GM18870 (cell line): ENCODE data around the gene OSBPL3.
A peak's percentile ranks its signal among the peaks of the same experiment; 100 is the strongest.

Experiments used
- ATAC-seq: cut with Tn5 transposase; IDR thresholded peaks from one replicate; pipeline ENCODE4 v1.9.1; 2021; ENCODE audit warnings: moderate library complexity; ENCODE audit not compliant: unreplicated experiment

Gene OSBPL3

GRCh38 chr7:24871770-24872169 lies 108.2 kb downstream of the OSBPL3 start:
- no peak for ATAC-seq

GRCh38 chr7:24870766-24871165 lies 109.2 kb downstream of the OSBPL3 start:
- ATAC-seq = no peak

- no peak for ATAC-seq
Measured at GRCh38 chr7:24869572-24869971, 110.4 kb downstream of the OSBPL3 start.

DNA sequence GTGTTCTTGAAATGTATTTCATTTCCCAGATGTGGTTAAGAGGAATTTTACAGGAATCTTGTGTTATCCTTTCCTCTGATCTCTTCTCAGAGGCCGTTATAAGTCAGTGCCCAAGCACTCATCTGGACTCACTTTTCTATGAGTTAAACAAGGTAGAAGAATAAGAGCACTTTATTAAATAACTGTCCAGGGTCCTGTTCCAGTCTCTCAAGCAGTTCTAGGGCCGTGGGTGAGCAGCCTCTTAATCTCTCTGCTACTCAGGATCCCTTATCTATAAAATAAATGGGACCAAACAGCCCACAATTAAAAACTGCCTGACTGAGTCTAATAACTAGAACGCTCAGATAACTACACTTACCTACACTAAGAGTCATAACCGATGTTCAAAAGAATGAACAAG lies 111.2 kb downstream of the OSBPL3 start:
- ATAC-seq = no peak

DNA sequence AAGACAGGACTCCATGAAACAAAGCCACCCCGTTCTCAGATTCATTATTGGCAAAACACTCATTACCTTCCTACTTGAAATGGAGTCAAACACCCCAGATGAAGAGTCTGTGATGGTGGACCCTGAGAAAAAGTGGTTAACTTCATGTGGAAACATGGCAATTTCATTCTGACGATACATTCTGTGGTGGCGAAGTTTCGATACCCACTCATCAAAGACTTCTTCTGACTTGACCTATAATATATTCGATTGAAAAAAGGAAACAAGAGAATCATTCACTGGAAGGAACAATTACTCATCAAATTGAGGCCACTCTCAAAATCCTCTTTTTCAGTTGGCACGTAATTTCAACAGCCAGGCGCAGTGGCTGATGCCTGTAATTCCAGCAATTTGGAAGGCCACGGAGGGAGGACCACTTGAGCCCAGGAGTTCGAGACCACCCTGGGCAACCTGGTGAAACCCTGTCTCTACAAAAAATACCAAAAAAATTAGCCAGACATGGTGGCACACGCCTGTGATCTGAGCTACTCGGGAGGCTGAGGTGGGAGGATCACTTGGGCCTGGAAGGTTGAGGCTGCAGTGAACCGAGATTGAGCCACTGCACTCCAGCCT lies 113.9 kb downstream of the OSBPL3 start:
- no peak for ATAC-seq

DNA sequence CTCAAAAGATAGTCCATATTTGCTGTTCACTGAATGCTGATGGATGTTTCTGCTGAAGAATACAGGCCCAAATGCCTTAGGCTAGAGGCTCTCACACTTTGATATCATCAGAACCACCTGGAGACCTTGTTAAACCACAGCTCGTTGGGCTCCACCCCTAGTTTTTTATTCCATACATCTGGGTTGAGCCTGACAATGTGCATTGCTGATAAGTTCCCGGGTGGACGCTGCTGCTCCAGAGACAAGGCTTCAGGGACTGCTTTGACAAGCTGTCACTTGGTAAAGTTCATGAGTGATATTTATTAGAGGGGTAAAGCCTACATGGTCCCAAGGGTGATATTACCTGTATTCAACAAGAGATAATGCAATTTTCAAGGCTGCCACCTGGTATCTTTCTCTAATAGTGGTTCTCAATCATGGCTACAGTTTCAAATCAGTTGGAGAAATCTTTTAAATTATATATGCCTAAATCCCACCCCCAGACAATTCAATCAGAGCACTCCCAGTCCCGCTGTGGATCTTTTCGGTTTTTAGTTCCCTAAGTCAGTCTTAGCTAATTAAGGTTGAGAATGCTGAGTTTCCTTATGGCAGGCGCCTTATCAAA lies 115.7 kb downstream of the OSBPL3 start:
- ATAC-seq = no peak

DNA sequence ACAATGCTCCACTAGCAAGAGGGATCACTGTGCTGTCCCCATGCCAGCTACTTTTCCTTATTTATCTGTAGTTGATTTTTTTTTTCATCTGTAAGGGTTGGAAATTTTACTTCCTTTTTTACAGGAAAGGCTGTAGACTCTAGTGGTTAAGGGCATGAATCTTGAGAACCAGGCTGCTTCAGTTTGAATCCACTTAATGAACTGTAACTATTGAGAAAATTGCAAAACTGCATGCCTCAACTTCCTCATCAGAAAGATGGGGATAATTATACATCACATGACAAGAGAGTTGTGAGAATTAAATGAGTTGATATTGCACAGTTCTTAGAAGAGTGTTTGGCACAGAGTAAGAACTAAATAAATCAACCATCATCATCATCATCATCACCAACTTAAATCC lies 116.4 kb downstream of the OSBPL3 start:
- no peak for ATAC-seq

GRCh38 chr7:24862461-24862860 lies 117.5 kb downstream of the OSBPL3 start:
- ATAC-seq = no peak

DNA sequence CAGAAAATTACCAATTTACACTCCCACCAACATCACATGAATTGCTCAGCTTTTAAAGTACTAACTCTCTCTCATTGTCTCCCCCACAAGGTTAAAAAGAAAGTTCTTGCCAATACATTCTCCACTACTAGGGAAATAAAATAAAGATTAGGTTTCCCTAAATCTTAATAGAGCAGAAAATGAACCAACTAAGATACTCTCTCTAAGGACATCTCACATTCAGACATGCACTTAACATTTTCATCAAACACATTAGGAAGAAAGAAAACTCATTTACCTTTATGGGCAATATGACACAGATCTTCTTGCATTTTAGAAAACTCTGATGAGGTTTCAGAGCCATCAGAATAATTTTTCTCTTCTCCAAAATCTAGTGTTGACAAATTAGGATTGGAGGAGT lies 118.6 kb downstream of the OSBPL3 start:
- ATAC-seq = no peak

GRCh38 chr7:24860611-24861010 lies 119.4 kb downstream of the OSBPL3 start:
- ATAC-seq = no peak

DNA sequence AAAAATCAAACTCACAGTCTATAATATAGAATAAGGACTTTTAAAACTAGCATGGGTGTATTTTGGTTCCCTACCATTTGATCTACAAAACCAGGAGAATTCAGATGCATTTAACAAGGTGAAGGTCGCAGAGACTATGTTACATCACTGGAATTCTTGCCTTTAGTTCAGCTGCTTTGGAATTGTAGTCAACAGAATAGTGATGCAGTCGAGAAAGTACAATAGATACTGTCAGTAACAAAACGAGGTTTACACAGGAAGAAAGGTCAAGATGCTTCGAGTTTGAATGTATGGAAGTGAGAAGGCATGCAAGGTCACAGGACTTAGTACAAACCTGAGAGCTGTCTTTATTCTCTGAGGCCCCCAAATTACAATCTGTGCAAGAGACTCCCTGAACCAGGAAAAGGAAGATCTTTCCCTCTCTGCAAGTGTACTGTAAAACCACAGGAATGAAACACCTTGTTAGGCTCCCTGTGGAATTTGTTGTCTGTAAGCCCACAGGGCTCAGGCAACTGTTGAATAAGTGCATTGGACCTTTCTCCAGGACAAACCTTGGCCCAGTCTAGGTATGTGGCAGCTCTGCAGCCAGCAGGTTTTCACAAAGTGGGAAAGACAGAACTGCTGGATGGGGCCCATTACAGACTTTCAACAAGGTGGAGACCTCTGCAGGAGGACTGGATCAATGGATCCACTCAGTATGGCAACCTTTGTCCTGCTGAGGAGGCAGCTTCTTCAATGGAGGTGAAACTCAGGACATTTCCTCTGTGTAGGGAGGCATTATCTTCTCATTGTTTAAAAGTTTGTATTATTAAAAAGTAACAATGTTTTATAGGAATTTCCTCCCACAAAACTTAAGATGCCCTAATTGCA lies 121.6 kb downstream of the OSBPL3 start:
- ATAC-seq = no peak

DNA sequence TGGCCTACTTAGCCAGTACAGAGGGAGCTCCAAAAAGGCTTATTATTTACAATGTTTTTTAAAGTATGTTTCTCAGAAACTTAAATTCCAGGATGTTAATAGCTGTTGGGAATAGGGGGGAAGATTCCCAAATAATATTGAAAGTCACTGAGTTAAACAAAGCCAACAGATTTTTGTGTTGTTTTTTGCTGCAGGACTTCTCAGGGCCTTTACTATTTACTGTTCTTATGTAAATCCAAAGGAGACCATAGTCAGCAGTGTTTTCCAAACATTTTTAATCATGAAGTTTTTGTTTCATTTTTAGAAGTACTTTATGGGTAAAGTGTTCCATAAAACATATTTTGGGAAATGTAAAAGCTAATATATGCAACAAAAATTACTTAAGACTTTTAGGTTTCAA lies 122.4 kb downstream of the OSBPL3 start:
- ATAC-seq = no peak

- ATAC-seq = no peak
Measured at GRCh38 chr7:24854866-24855265, 125.1 kb downstream of the OSBPL3 start.

GRCh38 chr7:24851786-24852185 lies 128.2 kb downstream of the OSBPL3 start:
- no peak for ATAC-seq

DNA sequence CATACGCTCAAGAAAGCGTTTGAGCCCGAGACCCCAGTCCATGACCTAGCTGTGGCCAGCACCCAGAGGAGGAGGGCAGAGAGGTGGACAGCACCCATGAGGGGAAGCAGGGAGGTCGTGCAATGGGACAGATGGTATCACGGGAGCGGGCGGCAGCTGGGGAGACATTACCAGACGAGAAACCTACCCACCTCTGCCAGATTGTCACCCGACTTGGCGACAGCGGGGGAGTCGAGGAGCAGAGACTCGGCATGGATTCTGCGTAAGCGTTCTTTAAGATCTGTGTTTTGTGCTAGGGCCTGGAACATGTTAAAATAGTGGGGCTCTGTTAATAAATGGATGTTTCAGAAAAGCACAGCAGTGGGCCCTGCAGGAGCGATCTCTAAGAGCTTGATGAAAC lies 131.1 kb downstream of the OSBPL3 start:
- ATAC-seq = no peak

DNA sequence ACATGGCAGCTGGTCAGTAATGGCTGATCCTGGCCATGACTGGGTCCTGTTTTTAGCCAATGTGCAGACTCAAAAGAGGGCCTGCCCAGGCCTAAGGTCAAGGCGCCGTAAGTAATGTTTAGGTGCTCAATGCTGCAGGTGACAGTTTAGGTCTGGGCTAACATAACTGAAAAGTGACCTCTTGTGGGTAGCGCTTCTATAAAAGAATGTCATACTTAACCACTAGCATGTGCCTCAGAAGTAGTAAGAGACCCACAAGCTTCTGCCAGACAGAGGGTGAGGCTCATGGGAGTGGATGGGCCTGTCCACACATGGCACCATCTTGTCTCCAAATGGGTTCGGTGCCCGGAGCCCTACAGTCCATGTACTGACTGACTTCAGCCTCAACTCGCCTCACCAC lies 132.2 kb downstream of the OSBPL3 start:
- no peak for ATAC-seq

DNA sequence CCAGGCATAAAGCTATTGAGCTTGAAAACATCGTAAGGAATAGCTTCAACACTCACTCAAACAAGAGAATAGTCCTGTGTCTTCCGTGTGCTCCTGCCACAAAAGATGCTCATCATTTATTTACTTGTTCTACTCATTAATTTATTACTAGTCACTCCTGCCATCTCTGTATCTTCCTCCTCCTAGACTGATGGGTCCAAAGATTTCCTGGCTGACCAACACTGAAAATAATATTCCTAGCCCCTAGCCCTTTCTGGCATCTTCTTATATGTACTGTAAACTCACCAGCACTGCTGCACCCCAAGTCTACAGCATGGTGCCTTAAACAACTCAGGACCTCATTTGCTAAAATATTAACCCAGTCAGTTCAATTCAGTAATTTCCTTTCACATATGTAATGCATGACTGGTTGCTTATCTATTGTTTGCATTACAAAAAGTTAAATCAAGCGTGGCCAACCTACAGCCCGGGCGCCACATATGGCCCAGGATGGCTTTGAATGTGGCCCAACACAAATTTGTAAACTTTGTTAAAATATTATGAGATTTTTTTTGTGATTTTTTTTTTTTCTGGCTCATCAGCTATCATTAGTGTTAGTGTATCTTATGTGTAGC lies 136.1 kb downstream of the OSBPL3 start:
- ATAC-seq = no peak

GRCh38 chr7:24842449-24843241 lies 137.3 kb downstream of the OSBPL3 start:
- peak; percentile 54 for ATAC-seq

GRCh38 chr7:24842029-24842428 lies 137.9 kb downstream of the OSBPL3 start:
- no peak for ATAC-seq

DNA sequence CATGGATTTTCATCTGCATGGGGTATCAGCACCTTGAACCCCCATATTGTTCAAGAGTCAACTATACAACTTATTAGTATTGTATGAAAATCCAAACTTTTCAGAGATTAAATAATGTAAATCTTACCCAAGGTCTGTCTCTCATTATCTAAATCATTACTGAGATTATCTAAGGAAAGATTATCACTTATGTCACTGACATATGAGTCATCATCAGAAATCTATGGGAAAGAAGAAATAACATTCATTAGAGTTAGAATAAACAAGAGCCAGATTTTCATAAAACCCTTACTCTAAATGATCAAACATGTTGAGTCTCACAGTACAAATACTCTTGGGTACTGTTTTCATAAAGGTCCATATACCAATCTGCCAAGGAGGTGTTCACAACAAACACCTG lies 139.4 kb downstream of the OSBPL3 start:
- no peak for ATAC-seq

DNA sequence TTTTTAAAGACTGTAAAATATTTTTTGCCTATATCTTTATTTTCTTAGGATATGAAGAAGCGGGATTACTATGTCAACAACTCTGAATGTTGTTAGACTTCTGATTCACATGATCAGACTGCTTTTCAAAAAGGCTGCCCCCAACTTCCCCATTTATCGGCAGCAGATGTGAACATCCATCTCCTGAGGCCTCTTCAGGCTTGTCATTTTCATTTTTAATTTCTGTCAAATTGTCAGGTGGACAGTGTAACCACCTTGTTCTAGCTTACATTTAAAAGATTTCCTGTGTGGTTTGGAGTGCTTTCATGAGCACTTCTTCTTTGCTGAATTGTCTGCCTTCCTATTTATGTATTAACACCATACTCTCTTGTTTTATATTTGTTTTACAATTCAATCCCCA lies 143.9 kb downstream of the OSBPL3 start:
- ATAC-seq = peak; percentile 74
